ENCODE results near the gene DDC.
"Not testable (repeated sequence)": the region's sequence is repeated elsewhere in the genome, so short reads cannot be mapped to it uniquely, and the experiment has no call there.

The DDC gene

DNA sequence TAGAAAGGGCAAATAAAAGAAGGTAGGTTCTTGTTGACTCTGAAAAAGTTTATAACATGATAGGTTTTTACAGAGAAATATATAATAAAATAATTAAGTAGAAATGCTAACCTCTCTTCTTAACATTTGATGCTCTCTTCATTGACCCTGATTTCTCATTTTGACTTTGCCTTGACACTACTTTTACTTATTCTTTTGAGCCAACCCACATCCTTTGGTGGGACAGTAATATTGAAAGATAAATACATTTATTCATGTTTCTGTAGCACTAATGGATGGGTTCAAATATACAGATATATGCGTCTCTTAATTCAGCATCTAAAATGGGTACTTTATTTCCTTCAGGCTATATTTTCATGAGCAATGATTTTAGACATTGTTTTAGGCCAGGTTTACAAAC, 34.4 kb downstream of the DDC start:
- H3K4me1 ChIP-seq (ENCODE audit: control insufficient read depth, insufficient read depth, low read length, poor library complexity, severe bottlenecking): no peaks in the 10 kb centered on the region
- no peaks in the 10 kb centered on the region for H3K9me3 ChIP-seq (ENCODE audit: control insufficient read depth, low read length)
- H3K27ac ChIP-seq (ENCODE audit: insufficient read depth, low read length, poor library complexity, severe bottlenecking): no peak overlapping the region
- DNase-seq: no peak
- H3K27me3 ChIP-seq (replicated peaks; ENCODE audit: control insufficient read depth, insufficient read depth, low read length, poor library complexity, severe bottlenecking): no peaks in the 10 kb centered on the region
- no peaks in the 10 kb centered on the region for H3K36me3 ChIP-seq (ENCODE audit: control insufficient read depth, insufficient read depth, low read length)
- no peak overlapping the region for H3K4me3 ChIP-seq (ENCODE audit: insufficient read depth, low read depth, low read length, poor library complexity, severe bottlenecking)

DNA sequence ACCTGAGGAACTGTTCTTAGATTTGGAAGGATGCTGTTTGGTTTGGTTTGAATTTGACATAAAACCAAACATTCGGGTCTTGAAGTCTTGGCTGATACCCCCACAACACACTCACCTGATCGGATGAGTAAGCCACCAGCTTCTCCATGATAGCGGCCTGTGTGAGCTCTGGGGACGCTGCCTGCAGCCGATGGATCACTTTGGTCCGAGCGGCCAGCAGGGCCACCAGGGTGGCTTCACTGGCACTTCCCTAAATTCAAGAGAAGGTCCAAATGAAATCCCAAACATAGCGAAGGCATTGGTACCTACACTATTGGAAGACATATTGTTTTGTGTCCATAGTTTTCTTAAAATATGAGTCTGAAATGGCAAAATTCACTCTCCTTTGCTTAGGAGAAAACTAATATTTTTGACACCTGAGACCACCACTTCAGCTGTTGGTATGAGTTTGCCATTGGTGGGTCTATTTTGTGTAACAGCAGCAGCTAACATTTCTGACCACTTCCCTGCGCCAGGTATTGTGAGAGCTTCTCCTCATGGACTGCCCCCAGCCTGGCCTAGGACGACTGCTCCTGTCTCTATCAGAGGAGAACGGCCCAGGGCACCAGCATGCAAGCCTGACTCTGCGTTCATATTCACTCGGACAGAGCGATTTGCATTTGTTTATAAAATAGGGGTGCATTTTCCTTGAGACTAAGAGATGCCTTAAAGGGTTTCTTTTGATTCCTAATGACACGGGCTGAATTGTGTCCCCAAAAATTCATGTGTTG, 35.9 kb downstream of the DDC start:
- H3K4me1 ChIP-seq (ENCODE audit: control insufficient read depth, insufficient read depth, low read length, poor library complexity, severe bottlenecking): no peaks in the 10 kb centered on the region
- H3K9me3 ChIP-seq (ENCODE audit: control insufficient read depth, low read length): no peaks in the 10 kb centered on the region
- no peak overlapping the region for H3K27ac ChIP-seq (ENCODE audit: insufficient read depth, low read length, poor library complexity, severe bottlenecking)
- no peaks in the 10 kb centered on the region for H3K27me3 ChIP-seq (replicated peaks; ENCODE audit: control insufficient read depth, insufficient read depth, low read length, poor library complexity, severe bottlenecking)
- DNase-seq: no peak
- no peaks in the 10 kb centered on the region for H3K36me3 ChIP-seq (ENCODE audit: control insufficient read depth, insufficient read depth, low read length)
- H3K4me3 ChIP-seq (ENCODE audit: insufficient read depth, low read depth, low read length, poor library complexity, severe bottlenecking): no peak overlapping the region

DNA sequence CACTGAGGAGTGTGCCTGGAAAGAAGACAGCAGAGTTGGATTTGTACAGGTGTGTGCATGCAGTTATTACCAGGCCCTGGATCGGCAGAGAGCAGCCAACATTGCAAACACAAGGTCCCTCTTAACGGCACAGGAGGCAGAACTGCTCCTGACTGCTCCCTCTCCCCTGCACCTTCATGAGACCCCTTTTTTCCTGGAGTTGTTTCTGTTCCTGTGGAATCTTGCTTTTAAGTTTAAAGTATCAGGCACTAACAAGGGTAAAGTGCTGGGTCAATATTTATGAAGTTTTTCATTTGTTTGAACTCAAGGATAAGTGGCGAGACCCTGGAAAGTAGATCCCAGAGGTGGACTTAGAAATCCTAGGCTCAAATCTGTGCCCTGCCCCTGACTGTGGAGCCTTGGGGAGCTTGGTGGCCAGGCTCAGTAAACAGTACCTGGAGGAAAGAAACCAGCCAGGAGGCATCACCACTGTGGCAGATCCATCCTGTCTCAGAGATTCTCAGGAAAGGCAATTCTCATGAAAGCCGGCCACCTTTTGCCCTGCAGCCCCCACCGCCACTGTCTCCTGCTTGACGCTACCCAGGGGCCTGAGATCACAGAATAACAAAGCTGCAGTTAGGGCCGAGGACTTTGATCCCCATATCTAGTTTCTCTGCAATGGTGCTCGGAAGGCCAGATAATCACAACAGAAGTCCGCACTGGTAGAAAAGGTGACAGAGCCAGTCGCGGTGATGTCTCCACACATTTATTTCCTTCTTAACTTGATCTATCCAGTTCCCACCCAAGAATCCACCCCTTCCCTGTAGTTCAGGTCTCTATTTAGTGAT, 36.7 kb downstream of the DDC start:
- H3K36me3 ChIP-seq (ENCODE audit: control insufficient read depth, insufficient read depth, low read length): no peaks in the 10 kb centered on the region
- no peak overlapping the region for H3K27ac ChIP-seq (ENCODE audit: insufficient read depth, low read length, poor library complexity, severe bottlenecking)
- no peak for DNase-seq
- no peak overlapping the region for H3K4me3 ChIP-seq (ENCODE audit: insufficient read depth, low read depth, low read length, poor library complexity, severe bottlenecking)
- H3K27me3 ChIP-seq (replicated peaks; ENCODE audit: control insufficient read depth, insufficient read depth, low read length, poor library complexity, severe bottlenecking): no peaks in the 10 kb centered on the region
- H3K9me3 ChIP-seq (ENCODE audit: control insufficient read depth, low read length): no peaks in the 10 kb centered on the region
- H3K4me1 ChIP-seq (ENCODE audit: control insufficient read depth, insufficient read depth, low read length, poor library complexity, severe bottlenecking): no peaks in the 10 kb centered on the region

DNA sequence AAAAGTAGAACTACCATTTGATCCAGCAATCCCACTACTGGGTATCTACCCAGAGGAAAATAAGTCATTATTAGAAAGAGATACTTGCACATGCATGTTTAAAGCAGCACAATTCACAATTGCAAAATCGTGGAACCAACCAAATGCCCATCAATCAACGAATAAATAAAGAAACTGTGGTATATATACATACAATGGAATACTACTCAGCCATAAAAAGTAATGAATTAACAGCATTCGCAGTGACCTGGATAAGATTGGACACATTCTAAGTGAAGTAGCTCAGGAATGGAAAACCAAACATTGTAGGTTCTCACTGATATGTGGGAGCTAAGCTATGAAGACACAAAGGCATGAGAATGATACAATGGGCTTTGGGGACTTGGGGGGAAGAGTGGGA, 45.9 kb downstream of the DDC start:
- not testable (repeated sequence) for DNase-seq; H3K4me1 ChIP-seq (ENCODE audit: control insufficient read depth, insufficient read depth, low read length, poor library complexity, severe bottlenecking); H3K4me3 ChIP-seq (ENCODE audit: insufficient read depth, low read depth, low read length, poor library complexity, severe bottlenecking); H3K36me3 ChIP-seq (ENCODE audit: control insufficient read depth, insufficient read depth, low read length); H3K27me3 ChIP-seq (replicated peaks; ENCODE audit: control insufficient read depth, insufficient read depth, low read length, poor library complexity, severe bottlenecking); H3K9me3 ChIP-seq (ENCODE audit: control insufficient read depth, low read length); H3K27ac ChIP-seq (ENCODE audit: insufficient read depth, low read length, poor library complexity, severe bottlenecking)

DNA sequence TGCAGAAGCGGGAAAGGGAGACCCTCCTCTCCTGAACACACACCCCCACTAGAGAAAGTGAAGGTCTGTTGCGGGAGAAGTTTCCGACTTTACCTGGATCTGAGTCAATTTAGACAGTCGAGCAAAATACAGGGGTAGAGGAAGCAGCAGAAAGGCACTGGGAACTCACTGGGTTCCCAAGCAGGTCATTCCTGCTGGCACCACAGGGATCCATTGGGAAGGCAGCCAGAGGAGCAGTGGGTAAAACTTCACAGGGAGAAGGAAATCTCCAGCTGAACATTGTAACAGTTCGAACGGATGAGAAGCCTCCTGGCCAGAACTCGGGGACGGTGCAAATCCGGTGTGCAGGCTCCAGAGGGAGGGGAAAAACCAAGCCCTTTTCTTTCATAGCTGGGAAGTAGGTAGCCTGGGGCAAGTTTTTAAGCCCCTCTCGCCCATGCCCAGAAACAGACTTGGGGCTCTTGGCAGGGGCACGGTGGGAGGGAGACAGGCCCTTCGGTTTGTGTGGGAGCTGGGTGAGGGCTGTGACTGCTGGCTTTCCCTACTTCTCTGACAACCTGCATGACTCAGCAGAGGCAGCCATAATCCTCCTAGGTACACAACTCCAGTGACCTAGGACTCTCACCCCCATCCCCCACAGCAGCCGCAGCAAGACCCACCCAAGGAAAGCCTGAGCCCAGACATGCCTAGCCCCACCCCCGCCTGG, 51.9 kb downstream of the DDC start:
- no peak overlapping the region for H3K27ac ChIP-seq (ENCODE audit: insufficient read depth, low read length, poor library complexity, severe bottlenecking)
- no peaks in the 10 kb centered on the region for H3K9me3 ChIP-seq (ENCODE audit: control insufficient read depth, low read length)
- no peaks in the 10 kb centered on the region for H3K27me3 ChIP-seq (replicated peaks; ENCODE audit: control insufficient read depth, insufficient read depth, low read length, poor library complexity, severe bottlenecking)
- no peak for DNase-seq
- H3K4me3 ChIP-seq (ENCODE audit: insufficient read depth, low read depth, low read length, poor library complexity, severe bottlenecking): no peak overlapping the region
- H3K4me1 ChIP-seq (ENCODE audit: control insufficient read depth, insufficient read depth, low read length, poor library complexity, severe bottlenecking): no peaks in the 10 kb centered on the region
- no peaks in the 10 kb centered on the region for H3K36me3 ChIP-seq (ENCODE audit: control insufficient read depth, insufficient read depth, low read length)

DNA sequence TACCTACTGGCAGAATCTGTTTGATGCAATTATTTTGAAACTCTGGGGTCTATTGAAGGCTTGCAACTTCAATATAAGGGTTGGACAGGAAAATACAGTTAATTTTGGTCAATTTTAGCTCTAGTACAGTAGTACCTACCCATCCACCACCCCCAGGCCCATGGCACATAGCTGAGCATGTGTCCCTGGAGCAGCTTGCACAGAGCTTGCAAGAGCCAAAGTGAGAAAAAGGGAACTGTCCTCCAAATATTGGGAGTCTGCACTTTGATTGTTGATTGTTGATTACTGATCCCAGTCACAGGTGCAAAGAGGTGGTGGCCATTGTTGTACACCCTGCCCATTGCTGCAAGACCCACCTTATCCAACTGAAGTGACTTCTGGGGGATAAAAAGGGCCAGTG, 52.8 kb downstream of the DDC start:
- DNase-seq: no peak
- H3K9me3 ChIP-seq (ENCODE audit: control insufficient read depth, low read length): no peaks in the 10 kb centered on the region
- no peaks in the 10 kb centered on the region for H3K4me1 ChIP-seq (ENCODE audit: control insufficient read depth, insufficient read depth, low read length, poor library complexity, severe bottlenecking)
- H3K36me3 ChIP-seq (ENCODE audit: control insufficient read depth, insufficient read depth, low read length): no peaks in the 10 kb centered on the region
- no peak overlapping the region for H3K4me3 ChIP-seq (ENCODE audit: insufficient read depth, low read depth, low read length, poor library complexity, severe bottlenecking)
- no peak overlapping the region for H3K27ac ChIP-seq (ENCODE audit: insufficient read depth, low read length, poor library complexity, severe bottlenecking)
- H3K27me3 ChIP-seq (replicated peaks; ENCODE audit: control insufficient read depth, insufficient read depth, low read length, poor library complexity, severe bottlenecking): no peaks in the 10 kb centered on the region

DNA sequence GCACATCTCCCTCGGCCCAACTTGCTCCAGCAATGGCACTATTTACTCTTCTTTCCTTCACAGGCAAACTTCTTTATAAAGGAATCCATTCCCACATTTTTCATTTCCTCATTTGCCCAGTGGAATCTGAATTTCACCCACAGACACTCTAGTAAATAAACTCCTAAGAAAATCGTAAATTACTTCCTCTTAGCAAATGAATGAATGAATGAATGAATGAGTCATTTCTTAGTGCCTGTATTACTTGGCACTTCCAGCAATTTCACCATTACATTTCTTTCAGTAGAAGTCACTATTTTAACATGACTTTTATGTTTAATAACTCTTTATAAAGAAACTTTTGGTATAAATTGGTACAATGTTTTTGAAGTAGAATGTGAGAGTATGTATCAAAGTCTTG, 55.7 kb downstream of the DDC start:
- Histone ChIP-seq H3K27me3 (replicated peaks; ENCODE audit: control insufficient read depth, insufficient read depth, low read length, poor library complexity, severe bottlenecking) (no peaks in the 10 kb centered on the region), H3K9me3 (ENCODE audit: control insufficient read depth, low read length) (no peaks in the 10 kb centered on the region), H3K36me3 (ENCODE audit: control insufficient read depth, insufficient read depth, low read length) (no peaks in the 10 kb centered on the region), H3K4me3 (ENCODE audit: insufficient read depth, low read depth, low read length, poor library complexity, severe bottlenecking) (no peak overlapping the region), H3K4me1 (ENCODE audit: control insufficient read depth, insufficient read depth, low read length, poor library complexity, severe bottlenecking) (no peaks in the 10 kb centered on the region), H3K27ac (ENCODE audit: insufficient read depth, low read length, poor library complexity, severe bottlenecking) (no peak overlapping the region)
- no peak for DNase-seq

DNA sequence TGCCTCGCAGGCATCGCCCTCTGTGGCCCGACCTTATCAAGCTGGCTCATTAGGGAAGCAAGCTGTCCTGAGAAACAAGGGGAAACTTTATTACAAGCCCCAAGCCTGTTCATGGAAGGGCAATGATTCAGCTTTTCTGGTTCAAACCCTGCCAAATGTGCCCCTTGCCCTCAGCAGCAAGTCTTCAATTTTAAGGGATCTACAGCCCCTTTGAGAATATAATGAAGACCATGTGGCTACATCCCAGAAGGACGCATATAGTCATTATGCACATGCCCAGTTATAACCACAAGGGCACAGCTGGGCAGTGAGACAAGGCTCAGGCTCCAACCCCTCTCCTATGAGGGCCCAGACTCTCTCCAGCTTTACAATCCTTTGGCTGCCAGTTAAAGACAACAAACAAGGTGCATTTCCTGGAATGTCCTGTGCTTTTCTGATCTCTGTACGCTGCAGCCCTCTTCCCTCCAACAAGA, 56.7 kb downstream of the DDC start:
- no peak overlapping the region for H3K4me3 ChIP-seq (ENCODE audit: insufficient read depth, low read depth, low read length, poor library complexity, severe bottlenecking)
- H3K27ac ChIP-seq (ENCODE audit: insufficient read depth, low read length, poor library complexity, severe bottlenecking): no peak overlapping the region
- no peaks in the 10 kb centered on the region for H3K4me1 ChIP-seq (ENCODE audit: control insufficient read depth, insufficient read depth, low read length, poor library complexity, severe bottlenecking)
- no peaks in the 10 kb centered on the region for H3K36me3 ChIP-seq (ENCODE audit: control insufficient read depth, insufficient read depth, low read length)
- H3K9me3 ChIP-seq (ENCODE audit: control insufficient read depth, low read length): no peaks in the 10 kb centered on the region
- no peaks in the 10 kb centered on the region for H3K27me3 ChIP-seq (replicated peaks; ENCODE audit: control insufficient read depth, insufficient read depth, low read length, poor library complexity, severe bottlenecking)
- DNase-seq: no peak

DNA sequence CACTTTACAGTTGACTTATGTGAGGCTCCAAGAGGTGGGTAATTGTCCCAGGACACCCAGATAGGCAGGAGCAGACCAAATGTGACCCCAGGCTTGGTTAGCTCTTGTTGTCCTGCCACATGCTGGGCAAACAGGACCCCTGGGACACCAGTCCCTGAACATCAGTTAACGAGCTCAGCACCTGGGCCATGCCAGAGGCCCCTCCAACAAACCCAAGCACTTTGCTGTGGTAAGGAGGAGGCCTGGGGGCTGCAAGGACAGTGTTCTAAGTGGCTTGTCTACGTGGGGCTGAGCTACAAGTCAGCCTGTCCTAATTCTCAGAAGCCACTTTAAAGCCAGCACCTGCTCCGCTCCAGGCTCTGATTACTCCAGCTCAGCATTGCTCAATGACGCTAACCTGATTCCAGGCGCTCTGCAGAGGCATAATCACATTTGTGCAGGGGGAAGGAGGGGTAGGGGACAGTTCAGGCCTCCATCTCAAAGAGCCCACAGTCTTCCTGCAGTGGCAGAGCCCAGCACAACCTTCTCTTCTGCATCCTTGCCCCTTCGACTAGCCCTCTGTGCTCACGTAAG, 57.2 kb downstream of the DDC start:
- no peak overlapping the region for H3K27ac ChIP-seq (ENCODE audit: insufficient read depth, low read length, poor library complexity, severe bottlenecking)
- no peak for DNase-seq
- H3K9me3 ChIP-seq (ENCODE audit: control insufficient read depth, low read length): no peaks in the 10 kb centered on the region
- H3K36me3 ChIP-seq (ENCODE audit: control insufficient read depth, insufficient read depth, low read length): no peaks in the 10 kb centered on the region
- H3K27me3 ChIP-seq (replicated peaks; ENCODE audit: control insufficient read depth, insufficient read depth, low read length, poor library complexity, severe bottlenecking): no peaks in the 10 kb centered on the region
- H3K4me1 ChIP-seq (ENCODE audit: control insufficient read depth, insufficient read depth, low read length, poor library complexity, severe bottlenecking): no peaks in the 10 kb centered on the region
- H3K4me3 ChIP-seq (ENCODE audit: insufficient read depth, low read depth, low read length, poor library complexity, severe bottlenecking): no peak overlapping the region

Measured in effector memory CD4-positive, alpha-beta T cell (primary cell).